ENCODE measurements around the gene CCDC81.
"Not testable (repeated sequence)": the region's sequence is repeated elsewhere in the genome, so short reads cannot be mapped to it uniquely, and the experiment has no call there.

CCDC81 gene

DNA sequence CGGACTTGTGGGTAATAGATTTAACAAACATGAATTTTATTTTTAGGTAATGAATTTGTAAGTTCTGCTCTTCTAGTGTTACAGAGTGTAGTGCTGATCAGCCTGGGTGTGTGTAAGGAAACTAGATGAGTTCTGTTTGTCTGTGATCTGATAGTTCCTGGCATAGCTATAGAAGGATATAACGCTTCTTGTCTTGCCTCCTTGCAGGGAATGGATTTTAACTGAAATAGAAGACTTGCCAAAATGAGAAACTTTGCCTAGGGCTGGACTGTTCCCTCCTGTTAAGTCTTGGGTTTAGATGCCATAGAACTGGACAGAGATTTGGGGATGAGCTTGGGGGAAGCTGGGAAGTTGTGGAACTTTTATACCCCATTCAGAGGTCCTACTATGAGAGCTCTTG, 11.6 kb downstream of the CCDC81 start:
- no peak for FAIRE-seq
- no peak for DNase-seq (ENCODE audit: insufficient read length, low spot score)

GRCh38 chr11:86386746-86387145, 12.1 kb downstream of the CCDC81 start:
- FAIRE-seq (no peak), DNase-seq (ENCODE audit: insufficient read length, low spot score) (no peak)

DNA sequence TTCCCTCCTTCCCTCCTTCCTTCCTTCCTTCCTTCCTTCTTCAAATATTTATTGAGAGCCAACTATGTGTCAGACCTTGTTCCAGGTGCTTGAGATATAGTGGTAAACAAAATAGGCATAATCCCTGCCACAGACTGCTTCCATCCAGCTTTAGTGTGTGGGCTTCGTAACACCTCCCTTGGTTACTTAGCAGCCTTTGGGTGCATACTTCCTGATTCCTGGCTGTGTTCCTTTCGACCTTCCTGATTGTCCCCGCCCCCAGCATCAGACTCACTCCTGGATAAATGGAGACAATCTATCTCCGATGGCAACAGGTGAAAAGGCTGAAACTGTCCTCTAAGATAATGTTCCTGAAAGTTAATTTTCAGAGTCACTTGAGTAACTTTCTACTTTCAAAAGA, 13.5 kb downstream of the CCDC81 start:
- FAIRE-seq = no peak
- no peak for DNase-seq (ENCODE audit: insufficient read length, low spot score)

- FAIRE-seq (no peak), DNase-seq (ENCODE audit: insufficient read length, low spot score) (no peak)
Measured at GRCh38 chr11:86390487-86390886, 15.8 kb downstream of the CCDC81 start.

DNA sequence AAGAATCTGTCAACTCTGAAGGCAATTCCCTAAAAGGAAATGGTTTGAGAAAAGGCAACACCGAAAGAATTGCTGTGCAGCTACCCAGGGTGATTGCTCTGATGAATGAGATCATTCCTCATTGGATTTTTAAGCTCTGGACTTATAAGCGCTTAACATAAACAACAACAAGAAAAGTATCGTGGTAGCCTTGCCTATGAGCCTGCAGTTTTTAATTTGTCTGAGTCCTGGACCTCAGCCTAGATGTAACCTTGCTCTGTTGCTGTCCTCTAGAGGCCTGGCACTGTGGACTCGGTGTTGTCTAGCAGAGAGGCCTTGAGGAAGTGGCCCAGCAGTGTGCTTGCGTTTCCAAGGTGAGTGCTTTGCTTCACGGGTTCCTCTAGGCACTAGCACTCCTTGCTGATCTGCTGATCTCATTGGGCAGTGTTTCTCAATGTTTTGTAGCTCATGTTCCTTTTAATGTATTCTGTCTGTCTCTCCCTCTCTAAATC, 20.4 kb downstream of the CCDC81 start:
- no peak for DNase-seq (ENCODE audit: insufficient read length, low spot score)

GRCh38 chr11:86396396-86396795, 21.7 kb downstream of the CCDC81 start:
- no peak for DNase-seq (ENCODE audit: insufficient read length, low spot score)

More for the DNA sequence above, 20.4 kb downstream of the CCDC81 start:
- no peak for FAIRE-seq

GRCh38 chr11:86397351-86397750, 22.7 kb downstream of the CCDC81 start:
- DNase-seq (ENCODE audit: insufficient read length, low spot score) (no peak), FAIRE-seq (no peak)

More at GRCh38 chr11:86396396-86396795, 21.7 kb downstream of the CCDC81 start:
- no peak for FAIRE-seq

- DNase-seq (ENCODE audit: insufficient read length, low spot score) (no peak), FAIRE-seq (no peak)
Measured at GRCh38 chr11:86398106-86398505, 23.4 kb downstream of the CCDC81 start.

DNA sequence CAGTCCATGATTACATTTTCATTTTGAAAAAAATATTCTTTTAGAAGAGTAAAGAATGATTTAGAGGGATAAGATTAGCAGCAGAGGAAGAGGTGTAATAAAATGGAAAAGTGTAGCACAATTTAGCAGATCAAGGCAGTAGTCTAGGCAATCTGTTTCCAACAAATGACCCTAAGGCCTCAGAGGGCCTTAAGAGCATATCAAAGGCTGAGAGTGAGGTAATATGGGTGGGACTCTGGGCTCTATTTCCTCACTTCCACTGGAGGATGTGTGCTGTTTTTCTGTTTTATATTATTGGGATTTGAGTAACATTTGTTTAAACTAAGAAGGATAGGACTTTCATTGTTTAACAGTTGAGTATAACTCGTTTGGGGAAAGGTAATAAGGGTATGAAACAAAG, 28.8 kb downstream of the CCDC81 start:
- DNase-seq (ENCODE audit: insufficient read length, low spot score) (no peak), FAIRE-seq (no peak)

GRCh38 chr11:86408845-86409244, 34.2 kb downstream of the CCDC81 start:
- DNase-seq (ENCODE audit: insufficient read length, low spot score) = no peak
- FAIRE-seq = no peak

DNA sequence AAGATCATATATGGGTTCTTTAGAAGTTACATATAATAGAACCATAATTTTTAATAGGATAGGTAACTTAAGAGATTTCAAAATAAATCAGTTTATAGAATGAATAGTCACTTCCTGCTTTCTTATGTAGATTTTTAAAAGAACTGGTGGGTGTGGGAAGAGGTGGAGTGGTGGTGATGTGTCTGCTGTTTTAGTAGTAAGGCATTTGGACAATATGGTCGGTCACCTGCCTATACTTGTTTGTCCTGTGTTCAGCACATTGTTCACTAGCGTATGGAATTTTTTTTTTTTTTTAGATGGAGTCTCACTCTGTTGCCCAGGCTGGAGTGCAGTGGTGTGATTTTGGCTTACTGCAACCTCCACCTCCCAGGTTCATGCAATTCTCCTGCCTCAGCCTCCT, 39.3 kb downstream of the CCDC81 start:
- DNase-seq (ENCODE audit: insufficient read length, low spot score) (no peak), FAIRE-seq (no peak)

DNA sequence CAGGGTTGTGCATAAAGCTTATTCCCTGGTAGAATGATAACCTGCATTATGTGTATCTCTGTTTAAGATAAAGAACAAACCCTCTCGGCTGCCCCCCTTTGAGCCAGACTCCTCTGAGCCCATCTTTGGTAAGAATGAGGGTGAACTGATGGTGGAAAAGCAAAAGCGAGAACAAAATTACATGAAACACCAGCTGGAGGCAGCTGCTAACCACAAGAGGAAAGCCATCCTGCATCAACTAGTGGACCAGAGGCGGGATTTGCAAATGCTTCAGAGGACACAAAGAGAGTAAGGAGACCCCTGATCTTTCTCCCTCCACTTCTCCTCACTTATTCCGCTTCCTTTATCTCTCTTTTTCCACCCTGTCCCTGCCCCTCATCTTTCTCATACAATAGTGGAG, 40.3 kb downstream of the CCDC81 start:
- DNase-seq (ENCODE audit: insufficient read length, low spot score) (no peak), FAIRE-seq (no peak)

- no peak for DNase-seq (ENCODE audit: insufficient read length, low spot score)
- FAIRE-seq = no peak
Measured at GRCh38 chr11:86416494-86416893, 41.8 kb downstream of the CCDC81 start.

DNA sequence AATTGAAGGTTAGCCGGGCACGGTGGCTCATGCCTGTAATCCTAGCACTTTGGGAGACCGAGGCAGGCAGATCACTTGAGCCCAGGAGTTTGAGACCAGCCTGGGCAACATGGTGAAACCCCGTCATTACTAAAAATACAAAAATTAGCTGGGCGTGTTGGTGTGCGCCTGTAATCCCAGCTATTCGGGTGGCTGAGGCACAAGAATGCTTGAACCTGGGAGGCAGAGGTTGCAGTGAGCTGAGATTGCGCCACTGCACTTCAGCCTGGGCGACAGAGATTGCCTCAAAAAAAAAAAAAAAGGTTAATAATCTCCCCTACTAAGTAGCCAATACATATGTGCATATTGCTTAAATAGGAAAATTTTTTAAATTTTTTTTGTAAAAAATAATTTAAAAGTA, 42.3 kb downstream of the CCDC81 start:
- FAIRE-seq; DNase-seq (ENCODE audit: insufficient read length, low spot score): not testable (repeated sequence)

GRCh38 chr11:86418106-86418505, 43.4 kb downstream of the CCDC81 start:
- DNase-seq (ENCODE audit: insufficient read length, low spot score) = no peak
- FAIRE-seq = no peak

DNA sequence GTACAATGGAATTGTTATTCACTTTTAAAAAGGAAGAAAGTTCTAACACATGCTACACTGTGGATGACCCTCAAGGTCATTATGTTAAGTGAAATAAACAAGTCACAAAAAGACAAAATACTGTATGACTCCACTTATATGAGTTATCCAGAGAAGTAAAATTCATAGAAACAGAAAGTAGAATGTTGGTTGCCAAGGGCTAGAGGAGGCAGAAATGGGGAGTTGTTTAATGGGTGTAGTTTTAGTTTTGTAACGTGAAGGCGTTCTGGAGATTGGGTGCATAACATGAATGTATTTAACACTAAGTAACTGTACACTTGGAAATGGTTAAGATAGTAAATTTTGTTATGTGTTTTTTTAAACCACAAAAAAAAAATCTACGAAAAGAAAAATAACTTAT, 43.8 kb downstream of the CCDC81 start:
- FAIRE-seq (no peak), DNase-seq (ENCODE audit: insufficient read length, low spot score) (no peak)

- no peak for DNase-seq (ENCODE audit: insufficient read length, low spot score)
- FAIRE-seq = no peak
Measured at GRCh38 chr11:86418917-86419316, 44.2 kb downstream of the CCDC81 start.

- DNase-seq (ENCODE audit: insufficient read length, low spot score) = no peak
- FAIRE-seq = no peak
Measured at GRCh38 chr11:86421946-86422345, 47.3 kb downstream of the CCDC81 start.

- no peak for FAIRE-seq
Measured at GRCh38 chr11:86422371-86422770, 47.7 kb downstream of the CCDC81 start.

GRCh38 chr11:86423488-86423887, 48.8 kb downstream of the CCDC81 start:
- FAIRE-seq; DNase-seq (ENCODE audit: insufficient read length, low spot score): not testable (repeated sequence)

More at GRCh38 chr11:86422371-86422770, 47.7 kb downstream of the CCDC81 start:
- DNase-seq (ENCODE audit: insufficient read length, low spot score) = no peak

DNA sequence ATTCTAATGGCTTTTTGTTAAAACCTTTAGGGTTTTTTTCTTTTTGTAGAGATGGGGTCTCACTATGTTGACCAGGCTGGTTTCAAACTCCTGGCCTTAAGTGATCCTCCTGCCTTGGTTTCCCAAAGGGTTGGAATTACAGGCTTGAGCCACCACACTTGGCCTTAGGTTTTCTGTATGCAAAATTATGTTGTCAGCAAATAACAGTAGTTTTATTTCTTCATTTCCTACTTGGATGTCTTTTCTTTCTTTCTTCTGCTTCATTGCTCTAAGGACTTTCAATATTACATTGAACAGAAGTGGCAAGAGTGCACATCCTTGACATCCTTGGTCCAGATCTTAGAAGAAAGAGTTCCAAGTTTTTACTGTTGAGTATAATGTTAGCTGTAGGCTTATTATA, 52.8 kb downstream of the CCDC81 start:
- FAIRE-seq (no peak), DNase-seq (ENCODE audit: insufficient read length, low spot score) (no peak)

DNA sequence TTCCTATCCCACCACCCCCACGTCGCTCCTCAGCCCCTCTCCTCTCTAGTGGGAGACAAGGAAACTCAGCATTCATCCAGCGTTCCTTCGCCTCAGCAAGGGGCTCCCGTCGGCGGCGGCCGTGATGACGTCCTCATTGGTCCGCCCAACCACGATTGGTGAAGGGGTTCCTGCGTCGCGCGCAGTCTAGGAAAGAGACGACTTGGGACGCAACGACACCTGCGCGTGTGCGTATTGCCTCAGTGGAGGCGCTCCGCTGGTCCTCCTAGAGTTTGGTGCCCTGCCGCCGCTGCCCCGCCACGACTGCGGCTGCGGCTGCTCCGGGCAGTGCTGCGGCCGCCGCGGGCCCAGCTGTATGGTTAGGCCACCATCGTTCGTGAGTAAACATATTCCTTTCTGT, 56.6 kb downstream of the CCDC81 start:
- FAIRE-seq = no peak

DNA sequence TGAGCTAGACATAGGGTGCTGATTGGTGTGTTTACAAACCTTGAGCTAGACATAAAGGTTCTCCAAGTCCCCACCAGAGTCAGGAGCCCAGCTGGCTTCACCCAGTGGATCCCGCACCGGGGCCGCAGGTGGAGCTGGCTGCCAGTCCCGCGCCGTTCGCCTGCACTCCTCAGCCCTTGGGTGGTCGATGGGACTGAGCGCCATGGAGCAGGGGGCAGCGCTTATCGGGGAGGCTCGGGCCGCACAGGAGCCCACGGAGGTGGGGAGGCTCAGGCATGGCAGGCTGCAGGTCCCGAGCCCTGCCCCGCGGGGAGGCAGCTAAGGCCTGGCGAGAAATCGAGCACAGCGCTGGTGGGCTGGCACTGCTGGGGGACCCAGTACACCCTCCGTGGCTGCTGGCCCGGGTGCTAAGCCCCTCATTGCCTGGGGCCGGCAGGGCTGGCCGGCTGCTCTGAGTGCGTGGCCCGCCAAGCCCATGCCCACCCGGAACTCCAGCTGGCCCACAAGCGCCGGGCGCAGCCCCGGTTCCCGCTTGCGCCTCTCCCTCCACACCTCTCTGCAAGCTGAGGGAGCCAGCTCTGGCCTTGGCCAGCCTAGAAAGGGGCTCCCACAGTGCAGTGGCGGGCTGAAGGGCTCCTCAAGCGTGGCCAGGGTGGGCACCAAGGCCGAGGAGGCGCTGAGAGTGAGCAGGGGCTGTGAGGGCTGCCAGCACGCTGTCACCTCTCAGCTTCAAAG, 58.8 kb downstream of the CCDC81 start:
- FAIRE-seq; DNase-seq (ENCODE audit: insufficient read length, low spot score): not testable (repeated sequence)

More for the DNA sequence above, 56.6 kb downstream of the CCDC81 start:
- DNase-seq (ENCODE audit: insufficient read length, low spot score) = no peak

Data from GM19239 (cell line).